Measurements from ENCODE around the gene KBTBD12.

KBTBD12 gene

GRCh38 chr3:127988770-127989557, 73.9 kb downstream of the KBTBD12 start:
- Histone ChIP-seq H3K4me3 (ENCODE audit: low read depth in 1 of 2, low read length in 2 of 2) (no peak overlapping the region), H3K36me3 (ENCODE audit: control insufficient read depth in 1 of 2, insufficient read depth in 2 of 2, low read length in 2 of 2) (no peaks in the 10 kb centered on the region), H3K27ac (ENCODE audit: low read length) (no peak overlapping the region), H3K9me3 (ENCODE audit: control insufficient read depth in 1 of 2, low read length in 2 of 2) (no peaks in the 10 kb centered on the region), H3K27me3 (ENCODE audit: low read depth, low read length) (no peaks in the 10 kb centered on the region), H3K4me1 (ENCODE audit: control insufficient read depth in 1 of 2, insufficient read depth in 2 of 2, low read length in 2 of 2) (no peaks in the 10 kb centered on the region)

- Histone ChIP-seq H3K27ac (ENCODE audit: low read length) (no peak overlapping the region), H3K4me1 (ENCODE audit: control insufficient read depth in 1 of 2, insufficient read depth in 2 of 2, low read length in 2 of 2) (no peaks in the 10 kb centered on the region), H3K27me3 (ENCODE audit: low read depth, low read length) (no peaks in the 10 kb centered on the region), H3K4me3 (ENCODE audit: low read depth in 1 of 2, low read length in 2 of 2) (no peak overlapping the region), H3K36me3 (ENCODE audit: control insufficient read depth in 1 of 2, insufficient read depth in 2 of 2, low read length in 2 of 2) (no peaks in the 10 kb centered on the region), H3K9me3 (ENCODE audit: control insufficient read depth in 1 of 2, low read length in 2 of 2) (no peaks in the 10 kb centered on the region)
Observed at GRCh38 chr3:127990051-127990450, 75.0 kb downstream of the KBTBD12 start.

- Histone ChIP-seq H3K9me3 (ENCODE audit: control insufficient read depth in 1 of 2, low read length in 2 of 2) (no peaks in the 10 kb centered on the region), H3K36me3 (ENCODE audit: control insufficient read depth in 1 of 2, insufficient read depth in 2 of 2, low read length in 2 of 2) (no peaks in the 10 kb centered on the region), H3K4me3 (ENCODE audit: low read depth in 1 of 2, low read length in 2 of 2) (no peak overlapping the region), H3K27ac (ENCODE audit: low read length) (no peak overlapping the region), H3K4me1 (ENCODE audit: control insufficient read depth in 1 of 2, insufficient read depth in 2 of 2, low read length in 2 of 2) (no peaks in the 10 kb centered on the region), H3K27me3 (ENCODE audit: low read depth, low read length) (no peaks in the 10 kb centered on the region)
Observed at GRCh38 chr3:127990461-127990860, 75.4 kb downstream of the KBTBD12 start.

GRCh38 chr3:127991251-127991650, 76.2 kb downstream of the KBTBD12 start:
- Histone ChIP-seq H3K36me3 (ENCODE audit: control insufficient read depth in 1 of 2, insufficient read depth in 2 of 2, low read length in 2 of 2) (no peaks in the 10 kb centered on the region), H3K27ac (ENCODE audit: low read length) (no peak overlapping the region), H3K9me3 (ENCODE audit: control insufficient read depth in 1 of 2, low read length in 2 of 2) (no peaks in the 10 kb centered on the region), H3K27me3 (ENCODE audit: low read depth, low read length) (no peaks in the 10 kb centered on the region), H3K4me1 (ENCODE audit: control insufficient read depth in 1 of 2, insufficient read depth in 2 of 2, low read length in 2 of 2) (no peaks in the 10 kb centered on the region), H3K4me3 (ENCODE audit: low read depth in 1 of 2, low read length in 2 of 2) (no peak overlapping the region)

GRCh38 chr3:127991681-127992080, 76.6 kb downstream of the KBTBD12 start:
- no peaks in the 10 kb centered on the region for H3K36me3 ChIP-seq (ENCODE audit: control insufficient read depth in 1 of 2, insufficient read depth in 2 of 2, low read length in 2 of 2)
- H3K4me1 ChIP-seq (ENCODE audit: control insufficient read depth in 1 of 2, insufficient read depth in 2 of 2, low read length in 2 of 2): no peaks in the 10 kb centered on the region
- H3K9me3 ChIP-seq (ENCODE audit: control insufficient read depth in 1 of 2, low read length in 2 of 2): no peaks in the 10 kb centered on the region
- H3K4me3 ChIP-seq (ENCODE audit: low read depth in 1 of 2, low read length in 2 of 2): no peak overlapping the region
- no peak overlapping the region for H3K27ac ChIP-seq (ENCODE audit: low read length)
- H3K27me3 ChIP-seq (ENCODE audit: low read depth, low read length): no peaks in the 10 kb centered on the region

GRCh38 chr3:127992127-127992526, 77.1 kb downstream of the KBTBD12 start:
- Histone ChIP-seq H3K4me3 (ENCODE audit: low read depth in 1 of 2, low read length in 2 of 2) (no peak overlapping the region), H3K36me3 (ENCODE audit: control insufficient read depth in 1 of 2, insufficient read depth in 2 of 2, low read length in 2 of 2) (no peaks in the 10 kb centered on the region), H3K4me1 (ENCODE audit: control insufficient read depth in 1 of 2, insufficient read depth in 2 of 2, low read length in 2 of 2) (no peaks in the 10 kb centered on the region), H3K9me3 (ENCODE audit: control insufficient read depth in 1 of 2, low read length in 2 of 2) (no peaks in the 10 kb centered on the region), H3K27ac (ENCODE audit: low read length) (no peak overlapping the region), H3K27me3 (ENCODE audit: low read depth, low read length) (no peaks in the 10 kb centered on the region)

GRCh38 chr3:127994011-127994410, 79.0 kb downstream of the KBTBD12 start:
- Histone ChIP-seq H3K9me3 (ENCODE audit: control insufficient read depth in 1 of 2, low read length in 2 of 2) (no peaks in the 10 kb centered on the region), H3K4me1 (ENCODE audit: control insufficient read depth in 1 of 2, insufficient read depth in 2 of 2, low read length in 2 of 2) (no peaks in the 10 kb centered on the region), H3K36me3 (ENCODE audit: control insufficient read depth in 1 of 2, insufficient read depth in 2 of 2, low read length in 2 of 2) (no peaks in the 10 kb centered on the region), H3K4me3 (ENCODE audit: low read depth in 1 of 2, low read length in 2 of 2) (no peak overlapping the region), H3K27ac (ENCODE audit: low read length) (no peak overlapping the region), H3K27me3 (ENCODE audit: low read depth, low read length) (no peaks in the 10 kb centered on the region)

- no peaks in the 10 kb centered on the region for H3K36me3 ChIP-seq (ENCODE audit: control insufficient read depth in 1 of 2, insufficient read depth in 2 of 2, low read length in 2 of 2)
- H3K27me3 ChIP-seq (ENCODE audit: low read depth, low read length): no peaks in the 10 kb centered on the region
- no peaks in the 10 kb centered on the region for H3K9me3 ChIP-seq (ENCODE audit: control insufficient read depth in 1 of 2, low read length in 2 of 2)
- H3K4me3 ChIP-seq (ENCODE audit: low read depth in 1 of 2, low read length in 2 of 2): no peak overlapping the region
- H3K27ac ChIP-seq (ENCODE audit: low read length): no peak overlapping the region
- H3K4me1 ChIP-seq (ENCODE audit: control insufficient read depth in 1 of 2, insufficient read depth in 2 of 2, low read length in 2 of 2): no peaks in the 10 kb centered on the region
Observed at GRCh38 chr3:127997016-127997415, 82.0 kb downstream of the KBTBD12 start.

GRCh38 chr3:127997961-127998360, 82.9 kb downstream of the KBTBD12 start:
- H3K36me3 ChIP-seq (ENCODE audit: control insufficient read depth in 1 of 2, insufficient read depth in 2 of 2, low read length in 2 of 2): no peaks in the 10 kb centered on the region
- no peak overlapping the region for H3K4me3 ChIP-seq (ENCODE audit: low read depth in 1 of 2, low read length in 2 of 2)
- no peak overlapping the region for H3K27ac ChIP-seq (ENCODE audit: low read length)
- no peaks in the 10 kb centered on the region for H3K4me1 ChIP-seq (ENCODE audit: control insufficient read depth in 1 of 2, insufficient read depth in 2 of 2, low read length in 2 of 2)
- H3K27me3 ChIP-seq (ENCODE audit: low read depth, low read length): no peaks in the 10 kb centered on the region
- H3K9me3 ChIP-seq (ENCODE audit: control insufficient read depth in 1 of 2, low read length in 2 of 2): no peaks in the 10 kb centered on the region

- H3K27me3 ChIP-seq (ENCODE audit: low read depth, low read length): no peaks in the 10 kb centered on the region
- H3K4me3 ChIP-seq (ENCODE audit: low read depth in 1 of 2, low read length in 2 of 2): no peak overlapping the region
Observed at GRCh38 chr3:127998596-127998995, 83.6 kb downstream of the KBTBD12 start.

GRCh38 chr3:127999509-128000106, 84.6 kb downstream of the KBTBD12 start:
- Histone ChIP-seq H3K36me3 (ENCODE audit: control insufficient read depth in 1 of 2, insufficient read depth in 2 of 2, low read length in 2 of 2) (no peaks in the 10 kb centered on the region), H3K9me3 (ENCODE audit: control insufficient read depth in 1 of 2, low read length in 2 of 2) (no peaks in the 10 kb centered on the region), H3K4me1 (ENCODE audit: control insufficient read depth in 1 of 2, insufficient read depth in 2 of 2, low read length in 2 of 2) (no peaks in the 10 kb centered on the region), H3K27ac (ENCODE audit: low read length) (no peak overlapping the region), H3K4me3 (ENCODE audit: low read depth in 1 of 2, low read length in 2 of 2) (no peak overlapping the region), H3K27me3 (ENCODE audit: low read depth, low read length) (no peaks in the 10 kb centered on the region)

More at GRCh38 chr3:127998596-127998995, 83.6 kb downstream of the KBTBD12 start:
- H3K27ac ChIP-seq (ENCODE audit: low read length): no peak overlapping the region
- H3K36me3 ChIP-seq (ENCODE audit: control insufficient read depth in 1 of 2, insufficient read depth in 2 of 2, low read length in 2 of 2): no peaks in the 10 kb centered on the region
- no peaks in the 10 kb centered on the region for H3K9me3 ChIP-seq (ENCODE audit: control insufficient read depth in 1 of 2, low read length in 2 of 2)
- no peaks in the 10 kb centered on the region for H3K4me1 ChIP-seq (ENCODE audit: control insufficient read depth in 1 of 2, insufficient read depth in 2 of 2, low read length in 2 of 2)

- Histone ChIP-seq H3K27me3 (ENCODE audit: low read depth, low read length) (no peaks in the 10 kb centered on the region), H3K9me3 (ENCODE audit: control insufficient read depth in 1 of 2, low read length in 2 of 2) (no peaks in the 10 kb centered on the region), H3K4me3 (ENCODE audit: low read depth in 1 of 2, low read length in 2 of 2) (no peak overlapping the region), H3K36me3 (ENCODE audit: control insufficient read depth in 1 of 2, insufficient read depth in 2 of 2, low read length in 2 of 2) (no peaks in the 10 kb centered on the region), H3K4me1 (ENCODE audit: control insufficient read depth in 1 of 2, insufficient read depth in 2 of 2, low read length in 2 of 2) (no peaks in the 10 kb centered on the region), H3K27ac (ENCODE audit: low read length) (no peak overlapping the region)
Observed at GRCh38 chr3:128001576-128001975, 86.5 kb downstream of the KBTBD12 start.
